ENCODE results near the gene SCAPER.

The SCAPER gene

DNA sequence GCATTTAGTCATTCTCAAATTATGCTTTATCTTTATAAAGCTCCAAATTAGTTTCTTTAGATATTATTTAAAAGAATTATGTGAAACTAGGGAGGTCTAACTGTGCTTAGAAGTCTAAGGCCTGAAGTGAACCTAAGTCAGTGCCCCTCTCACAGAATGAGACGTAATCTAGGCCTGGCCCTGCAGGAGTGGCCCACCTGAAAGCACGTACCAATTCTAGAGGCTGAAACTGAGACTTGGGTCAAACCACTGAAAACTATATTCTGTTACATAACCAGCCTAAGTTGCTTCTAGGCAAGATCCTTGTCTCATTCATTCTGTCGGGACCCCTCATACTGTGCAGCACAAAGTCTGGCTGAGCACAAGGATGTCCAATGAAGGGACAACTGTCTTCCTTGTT, 424.9 kb downstream of the SCAPER start:
- Histone ChIP-seq H3K27me3 (ENCODE audit: insufficient read depth, low read depth, severe bottlenecking) (no peaks in the 10 kb centered on the region), H3K27ac (no peak overlapping the region), H3K36me3 (no peaks in the 10 kb centered on the region), H3K4me3 (ENCODE audit: low read depth, low read length) (no peak overlapping the region), H3K9me3 (ENCODE audit: severe bottlenecking) (no peaks in the 10 kb centered on the region)
- DNase-seq = no peak
- TF ChIP-seq, protein P1, sequence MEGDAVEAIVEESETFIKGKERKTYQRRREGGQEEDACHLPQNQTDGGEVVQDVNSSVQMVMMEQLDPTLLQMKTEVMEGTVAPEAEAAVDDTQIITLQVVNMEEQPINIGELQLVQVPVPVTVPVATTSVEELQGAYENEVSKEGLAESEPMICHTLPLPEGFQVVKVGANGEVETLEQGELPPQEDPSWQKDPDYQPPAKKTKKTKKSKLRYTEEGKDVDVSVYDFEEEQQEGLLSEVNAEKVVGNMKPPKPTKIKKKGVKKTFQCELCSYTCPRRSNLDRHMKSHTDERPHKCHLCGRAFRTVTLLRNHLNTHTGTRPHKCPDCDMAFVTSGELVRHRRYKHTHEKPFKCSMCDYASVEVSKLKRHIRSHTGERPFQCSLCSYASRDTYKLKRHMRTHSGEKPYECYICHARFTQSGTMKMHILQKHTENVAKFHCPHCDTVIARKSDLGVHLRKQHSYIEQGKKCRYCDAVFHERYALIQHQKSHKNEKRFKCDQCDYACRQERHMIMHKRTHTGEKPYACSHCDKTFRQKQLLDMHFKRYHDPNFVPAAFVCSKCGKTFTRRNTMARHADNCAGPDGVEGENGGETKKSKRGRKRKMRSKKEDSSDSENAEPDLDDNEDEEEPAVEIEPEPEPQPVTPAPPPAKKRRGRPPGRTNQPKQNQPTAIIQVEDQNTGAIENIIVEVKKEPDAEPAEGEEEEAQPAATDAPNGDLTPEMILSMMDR (IDR thresholded peaks at IDR 0.05; ENCODE audit: low read depth, low read length) = no peak

DNA sequence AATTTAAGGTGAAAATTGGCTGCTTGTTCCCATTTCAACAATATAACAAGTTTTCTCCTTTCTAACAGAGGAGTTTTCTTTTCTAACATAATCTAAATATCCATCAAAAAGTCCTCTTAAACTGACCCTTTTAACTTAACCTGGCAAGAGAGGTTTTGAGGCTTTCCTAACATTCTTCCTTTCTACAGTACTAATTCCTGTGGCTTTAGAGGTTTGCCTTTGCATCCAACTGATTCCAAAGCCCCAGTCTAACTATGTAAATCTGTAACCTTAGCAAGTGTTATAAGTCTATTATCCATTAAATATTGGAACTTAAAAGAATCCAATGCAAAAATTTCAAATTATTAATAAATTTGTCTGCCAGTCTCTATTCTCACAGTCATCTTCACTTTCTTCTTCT, 434.4 kb downstream of the SCAPER start:
- no peak for DNase-seq
- Histone ChIP-seq H3K27me3 (ENCODE audit: insufficient read depth, low read depth, severe bottlenecking) (no peaks in the 10 kb centered on the region), H3K36me3 (peaks cover 9% of the 10 kb centered on the region), H3K27ac (no peak overlapping the region), H3K9me3 (ENCODE audit: severe bottlenecking) (peaks cover 2% of the 10 kb centered on the region), H3K4me3 (ENCODE audit: low read depth, low read length) (no peak overlapping the region)
- TF ChIP-seq, protein P1 (IDR thresholded peaks at IDR 0.05; ENCODE audit: low read depth, low read length) = no peak

DNA sequence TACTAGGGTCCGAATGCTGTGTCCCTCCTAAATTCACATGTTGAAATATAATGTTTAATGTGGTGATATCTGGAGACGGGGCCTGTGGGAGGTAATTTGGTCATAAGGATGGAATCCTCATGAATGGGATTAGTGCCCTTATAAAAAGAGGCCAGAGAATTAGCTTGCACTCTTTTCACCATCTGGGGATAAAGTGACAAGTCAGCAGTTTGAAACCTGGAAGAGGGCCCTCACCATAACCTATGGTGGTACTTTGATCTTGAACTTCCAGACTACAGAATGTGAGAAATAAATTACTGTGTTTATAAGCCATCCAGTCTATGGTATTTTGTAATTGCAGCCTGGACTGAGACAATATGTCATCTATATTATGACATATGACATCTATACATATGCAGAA, 436.4 kb downstream of the SCAPER start:
- TF ChIP-seq, protein P1 (IDR thresholded peaks at IDR 0.05; ENCODE audit: low read depth, low read length) = no peak
- no peak overlapping the region for H3K4me3 ChIP-seq (ENCODE audit: low read depth, low read length)
- H3K9me3 ChIP-seq (ENCODE audit: severe bottlenecking) = peaks cover 2% of the 10 kb centered on the region
- no peaks in the 10 kb centered on the region for H3K27me3 ChIP-seq (ENCODE audit: insufficient read depth, low read depth, severe bottlenecking)
- peaks cover 9% of the 10 kb centered on the region for H3K36me3 ChIP-seq
- H3K27ac ChIP-seq = no peak overlapping the region
- no peak for DNase-seq

DNA sequence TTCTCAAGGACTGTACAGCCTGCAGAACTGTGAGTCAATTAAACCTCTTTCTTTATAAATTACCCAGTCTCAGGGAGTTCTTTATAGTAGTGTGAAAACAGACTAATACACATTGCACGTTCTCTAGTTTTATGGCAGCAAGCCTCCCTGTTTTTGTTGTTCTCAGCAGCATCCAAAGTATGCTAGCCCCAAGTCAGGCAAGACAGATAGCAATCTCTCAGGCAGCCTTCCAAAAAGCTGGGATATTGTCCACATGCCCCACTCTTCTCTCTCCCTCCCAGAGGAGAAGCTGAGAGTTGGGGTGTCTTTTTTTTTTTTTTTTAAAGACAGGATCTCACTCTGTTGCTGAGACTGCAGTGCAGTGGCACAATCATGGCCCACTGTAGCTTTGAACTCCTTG, 438.0 kb downstream of the SCAPER start:
- no peaks in the 10 kb centered on the region for H3K27me3 ChIP-seq (ENCODE audit: insufficient read depth, low read depth, severe bottlenecking)
- H3K36me3 ChIP-seq = peaks cover 9% of the 10 kb centered on the region
- peaks cover 2% of the 10 kb centered on the region for H3K9me3 ChIP-seq (ENCODE audit: severe bottlenecking)
- H3K4me3 ChIP-seq (ENCODE audit: low read depth, low read length) = no peak overlapping the region
- TF ChIP-seq, protein P1 (IDR thresholded peaks at IDR 0.05; ENCODE audit: low read depth, low read length) = no peak
- H3K27ac ChIP-seq = no peak overlapping the region
- no peak for DNase-seq

DNA sequence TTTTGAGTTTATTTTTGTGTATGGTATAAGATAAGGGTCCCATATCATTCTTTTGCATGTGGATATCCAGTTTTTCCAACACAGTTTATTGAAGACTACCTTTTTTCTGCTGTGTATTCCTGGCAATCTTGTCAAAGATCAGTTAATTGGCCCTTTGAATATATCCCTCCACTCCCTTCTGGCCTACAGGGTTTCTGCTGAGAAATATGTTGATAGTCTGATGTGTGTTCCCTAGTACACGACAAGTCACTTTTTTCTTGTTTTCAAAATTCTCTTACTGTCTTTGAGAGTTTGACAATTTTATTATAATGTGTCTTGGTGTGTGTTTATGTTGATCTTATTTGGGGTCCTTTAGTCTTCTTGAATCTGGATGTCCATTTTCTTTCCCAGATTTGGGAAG, 439.4 kb downstream of the SCAPER start:
- peaks cover 9% of the 10 kb centered on the region for H3K36me3 ChIP-seq
- TF ChIP-seq, protein P1 (IDR thresholded peaks at IDR 0.05; ENCODE audit: low read depth, low read length) = no peak
- no peaks in the 10 kb centered on the region for H3K27me3 ChIP-seq (ENCODE audit: insufficient read depth, low read depth, severe bottlenecking)
- H3K4me3 ChIP-seq (ENCODE audit: low read depth, low read length) = no peak overlapping the region
- DNase-seq = no peak
- H3K27ac ChIP-seq = no peak overlapping the region
- H3K9me3 ChIP-seq (ENCODE audit: severe bottlenecking) = peaks cover 2% of the 10 kb centered on the region

DNA sequence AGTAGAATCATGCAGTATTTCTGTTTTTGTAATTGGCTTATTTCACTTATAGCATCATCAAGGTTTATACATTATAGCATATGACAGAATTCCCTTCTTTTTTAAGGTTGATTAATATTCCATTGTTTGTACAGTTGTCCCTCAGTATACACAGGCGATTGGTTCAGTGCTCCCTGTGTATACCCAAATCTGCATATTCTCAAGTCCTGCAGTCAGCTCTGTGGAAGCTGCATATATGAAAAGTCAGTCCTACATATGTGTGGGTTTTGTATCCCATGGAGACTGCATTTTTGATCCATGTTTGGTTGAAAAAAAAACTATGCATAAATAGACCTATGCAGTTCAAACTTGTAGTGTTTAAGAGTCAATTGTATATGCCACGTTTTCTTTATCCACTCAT, 440.9 kb downstream of the SCAPER start:
- TF ChIP-seq, protein P1 (IDR thresholded peaks at IDR 0.05; ENCODE audit: low read depth, low read length) = no peak
- Histone ChIP-seq H3K27ac (no peak overlapping the region), H3K27me3 (ENCODE audit: insufficient read depth, low read depth, severe bottlenecking) (no peaks in the 10 kb centered on the region), H3K4me3 (ENCODE audit: low read depth, low read length) (no peak overlapping the region), H3K36me3 (peaks cover 8% of the 10 kb centered on the region), H3K9me3 (ENCODE audit: severe bottlenecking) (peaks cover 2% of the 10 kb centered on the region)
- DNase-seq = no peak
